ENCODE results near the gene P2RX4.
"Not testable (repeated sequence)": the region's sequence is repeated elsewhere in the genome, so short reads cannot be mapped to it uniquely, and the experiment has no call there.

The P2RX4 gene

DNA sequence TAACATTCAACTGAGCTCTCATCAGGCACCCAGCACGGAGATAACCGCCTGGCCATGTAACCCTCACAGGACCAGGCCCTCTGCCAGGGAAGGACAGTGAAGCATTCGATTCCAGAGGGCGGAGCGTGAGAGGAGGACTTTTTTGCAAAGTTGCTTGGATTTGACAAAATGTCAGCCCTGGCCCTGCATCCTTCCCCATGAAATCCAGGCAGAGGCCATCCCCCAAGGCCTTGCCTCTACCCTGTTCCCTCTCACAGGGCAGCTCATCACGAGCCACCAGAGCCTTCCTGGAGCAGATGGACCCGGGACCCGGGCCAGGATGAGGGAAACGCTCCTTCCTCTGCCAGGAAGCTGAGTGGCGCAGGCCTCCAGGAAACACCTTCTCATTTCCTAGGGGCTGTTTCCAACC lies 69.6 kb downstream of the P2RX4 start:
- no peak for DNase-seq

DNA sequence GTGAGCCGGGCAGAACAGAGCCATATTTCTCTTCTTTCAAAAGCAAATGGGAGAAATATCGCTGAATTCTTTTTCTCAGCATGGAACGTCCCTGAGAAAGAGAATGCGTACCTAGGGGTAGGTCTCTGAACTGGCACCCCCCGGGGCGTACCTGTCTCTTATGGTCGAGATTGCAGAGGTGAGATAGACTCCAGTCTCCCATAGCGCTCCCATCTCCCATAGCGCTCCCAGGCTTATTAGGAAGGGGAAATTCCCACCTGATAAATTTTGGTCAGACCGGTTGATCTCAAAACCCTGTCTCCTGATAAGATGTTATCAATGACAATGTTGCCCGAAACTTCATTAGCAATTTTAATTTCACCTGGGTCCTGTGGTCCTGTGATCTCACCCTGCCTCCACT lies 70.6 kb downstream of the P2RX4 start:
- not testable (repeated sequence) for DNase-seq

DNA sequence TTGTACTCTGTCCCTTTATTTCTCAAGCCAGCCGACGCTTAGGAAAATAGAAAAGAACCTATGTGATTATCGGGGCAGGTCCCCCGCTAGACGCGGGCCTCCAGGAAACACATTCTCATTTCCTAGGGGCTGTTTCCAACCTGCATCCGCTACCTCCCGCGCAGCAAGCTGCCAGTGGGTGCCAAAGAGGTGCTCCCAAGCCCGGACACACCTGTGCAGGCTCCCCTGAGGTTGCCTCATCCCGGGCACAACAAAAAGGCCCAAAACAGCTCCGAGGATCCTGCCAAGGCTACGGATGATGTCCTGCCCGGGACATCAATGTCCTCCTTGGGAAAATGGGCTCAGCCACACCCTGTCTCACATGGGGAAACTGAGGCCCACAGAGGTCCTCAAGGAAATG lies 71.2 kb downstream of the P2RX4 start:
- not testable (repeated sequence) for DNase-seq

DNA sequence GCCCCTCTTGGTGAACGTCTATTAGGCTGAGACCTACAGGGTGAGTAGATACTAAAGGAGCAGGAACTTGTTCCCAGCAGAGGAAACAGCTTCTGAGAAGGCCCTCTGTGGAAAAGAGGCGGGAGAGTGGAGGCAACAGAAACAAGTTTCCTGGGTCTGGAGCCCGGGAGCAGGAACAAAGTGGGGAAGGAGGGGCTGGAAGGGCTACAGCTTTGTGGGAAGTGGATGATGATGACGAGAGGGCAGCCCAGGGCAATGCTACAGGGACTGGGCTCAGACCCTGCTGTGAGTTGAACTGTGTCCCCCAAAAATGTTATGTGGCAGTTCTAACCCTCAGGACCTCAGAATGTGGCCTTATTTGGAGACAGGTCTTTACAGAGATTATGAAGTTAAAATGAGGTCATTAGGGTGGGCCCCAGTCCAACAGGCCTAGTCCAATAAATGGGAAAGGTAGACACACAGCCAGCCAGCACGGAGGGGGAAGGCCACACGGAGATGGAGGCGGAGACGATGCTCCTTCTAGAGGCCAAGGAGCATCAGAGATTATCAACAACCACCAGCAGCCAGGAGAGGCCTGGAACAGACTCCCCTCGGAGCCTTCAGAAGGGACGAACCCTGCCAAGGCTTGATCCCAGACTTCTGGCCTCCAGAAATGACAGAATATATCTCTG lies 72.3 kb downstream of the P2RX4 start:
- DNase-seq, result no peak

DNA sequence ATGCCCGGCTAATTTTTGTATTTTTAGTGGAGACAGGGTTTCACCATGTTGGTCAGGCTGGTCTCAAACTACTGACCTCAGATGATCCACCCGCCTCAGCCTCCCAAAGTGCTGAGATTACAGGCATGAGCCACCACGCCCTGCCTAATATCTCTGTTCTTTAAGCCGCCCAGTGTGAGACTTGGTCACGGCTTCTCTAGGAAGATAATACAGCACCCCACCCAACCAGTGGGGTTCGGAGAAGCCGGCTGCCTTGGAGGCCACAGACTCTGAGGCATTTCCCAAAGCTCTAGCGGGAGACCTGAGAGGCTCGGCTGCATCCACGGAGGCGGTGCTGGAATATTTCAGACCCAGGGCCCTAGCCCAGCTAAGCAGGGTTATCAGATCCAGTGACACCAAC lies 73.0 kb downstream of the P2RX4 start:
- not testable (repeated sequence) for DNase-seq

DNA sequence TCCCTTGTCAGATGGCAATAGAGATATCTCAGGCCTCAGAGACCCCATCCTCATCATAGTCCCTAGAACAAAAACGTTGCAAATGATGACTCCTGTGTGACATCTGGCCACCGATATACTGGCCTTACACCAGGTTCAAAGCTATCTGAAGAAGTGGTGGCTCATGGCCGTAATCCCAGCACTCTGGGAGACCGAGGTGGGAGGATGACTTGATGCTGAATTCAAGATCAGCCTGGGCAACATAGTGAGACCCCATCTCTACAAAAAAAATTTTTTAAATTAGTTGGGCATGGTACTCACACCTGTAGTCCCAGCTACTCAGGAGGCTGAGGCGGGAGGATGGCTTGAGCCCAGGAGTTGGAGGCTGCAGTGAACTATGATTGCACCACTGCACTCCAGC lies 73.5 kb downstream of the P2RX4 start:
- no peak for DNase-seq
